Germinal center (tissue), 1 donor: ENCODE measurements around the gene HIF3A.
"Not testable (repeated sequence)": the region's sequence is repeated elsewhere in the genome, so short reads cannot be mapped to it uniquely, and the experiment has no call there.

Experiments used
- DNase-seq: peaks from one replicate; pipeline ENCODE4 v3.0.0; 2012; ENCODE audit warnings: mixed read lengths, low spot score

Gene HIF3A

DNA sequence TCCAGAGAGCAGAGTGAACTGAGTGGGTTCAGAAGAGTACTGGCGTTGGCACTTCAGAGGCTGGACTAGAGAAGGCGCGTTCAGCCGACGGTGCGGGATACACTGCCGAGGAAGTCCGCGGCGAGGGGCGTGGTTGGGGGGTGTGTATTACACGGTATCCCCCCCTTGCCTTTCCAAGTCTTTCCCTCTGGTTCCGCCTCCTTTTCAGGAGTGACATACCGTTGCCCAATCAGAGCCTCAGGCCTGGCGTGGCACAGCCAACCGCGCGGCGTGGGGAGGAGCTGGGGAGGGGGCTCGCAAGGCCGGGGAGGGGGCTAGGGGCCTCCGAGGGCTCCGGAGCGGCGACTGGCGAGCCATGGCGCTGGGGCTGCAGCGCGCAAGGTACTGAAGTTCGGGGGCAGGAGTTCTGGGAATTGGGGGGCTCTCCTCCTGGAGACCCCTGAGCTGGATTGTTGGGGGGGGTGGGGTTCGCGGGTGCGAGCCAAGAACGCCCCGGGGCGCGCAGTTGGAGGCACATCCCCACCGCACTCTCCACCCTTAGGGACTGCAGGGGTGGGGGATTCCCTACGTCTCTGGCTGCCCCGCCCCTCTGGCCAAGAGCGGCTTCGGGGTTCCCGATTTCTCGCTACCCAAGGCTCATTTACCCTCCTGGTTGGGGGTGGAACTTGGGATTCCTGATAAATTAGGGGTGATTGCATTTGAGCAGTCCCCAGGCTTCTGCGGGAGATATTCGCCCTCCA is at the start of gene HIF3A:
Gene HIF3A, plus strand, starts transcription at position 321 of the 740 bp plus-strand sequence. Its CDS starts 35 bp downstream, at position 356.
- no peak for DNase-seq

- DNase-seq = no peak
Observed at GRCh38 chr19:46250076-46250735, 46.6 kb upstream of the HIF3A start.

DNA sequence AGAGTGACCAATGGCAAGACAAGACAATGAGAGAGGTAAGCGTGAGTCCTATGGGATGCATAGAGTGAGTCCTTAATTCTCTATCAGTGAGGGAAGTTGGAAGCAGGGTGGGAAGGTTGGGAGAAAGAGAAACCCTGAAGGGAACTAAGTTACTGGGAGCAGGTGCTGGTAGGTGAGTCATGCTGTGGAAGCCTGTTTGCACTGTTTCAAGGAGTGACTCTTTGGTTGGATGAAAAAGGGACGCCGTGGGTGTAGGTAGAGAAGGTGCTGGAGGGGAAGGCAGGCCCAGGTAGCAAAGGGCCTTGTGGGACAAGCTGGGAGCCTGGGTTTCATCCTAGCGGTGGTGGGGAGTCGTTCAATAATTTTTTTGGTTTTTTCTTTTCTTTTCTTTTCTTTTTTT is 45.4 kb upstream of the HIF3A start:
- no peak for DNase-seq

DNA sequence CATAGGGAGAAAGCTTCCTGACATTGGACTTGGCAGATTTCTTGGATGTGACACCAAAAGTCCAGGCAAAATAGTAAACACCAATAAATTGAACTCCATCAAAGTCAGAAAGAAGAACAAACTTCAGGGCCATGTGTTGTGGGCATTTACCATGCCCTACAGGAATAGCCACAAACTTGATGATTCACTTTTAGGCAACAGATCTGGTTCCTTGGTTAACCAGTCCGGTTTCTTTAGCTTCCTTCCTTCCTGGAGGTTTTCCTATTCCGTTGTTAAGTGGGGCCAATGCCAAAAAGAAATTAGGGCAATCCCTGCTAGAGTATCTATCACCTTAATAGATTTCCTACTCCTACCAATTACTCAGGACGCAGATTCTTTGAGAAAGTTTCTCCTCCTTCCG is 42.1 kb upstream of the HIF3A start:
- no peak for DNase-seq

GRCh38 chr19:46256855-46257254 is 40.0 kb upstream of the HIF3A start:
- DNase-seq = no peak

- not testable (repeated sequence) for DNase-seq
Observed at GRCh38 chr19:46261501-46261900, 35.3 kb upstream of the HIF3A start.

- DNase-seq = not testable (repeated sequence)
Observed at GRCh38 chr19:46262684-46263296, 34.1 kb upstream of the HIF3A start.

GRCh38 chr19:46264801-46265200 is 32.0 kb upstream of the HIF3A start:
- DNase-seq = not testable (repeated sequence)

- DNase-seq = peak; percentile 66
Observed at GRCh38 chr19:46265217-46265828, 31.5 kb upstream of the HIF3A start.

DNA sequence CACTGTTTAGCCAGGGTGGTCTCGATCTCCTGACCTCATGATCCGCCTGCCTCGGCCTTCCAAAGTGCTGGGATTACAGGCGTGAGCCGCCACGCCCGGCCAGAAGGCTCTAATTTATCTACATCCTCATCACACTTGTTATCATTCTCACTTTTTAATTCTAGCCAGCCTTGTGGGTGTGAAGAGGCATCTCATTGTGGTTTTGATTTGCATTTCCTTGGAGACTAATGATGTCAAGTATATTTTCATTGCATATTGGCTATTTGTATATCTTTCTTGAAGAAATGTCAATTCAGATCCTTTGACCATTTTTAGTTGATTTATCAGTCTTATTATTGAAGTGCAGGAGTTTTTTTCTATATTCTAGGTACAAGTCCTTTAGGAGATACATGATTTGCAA is 27.7 kb upstream of the HIF3A start:
- DNase-seq = no peak

GRCh38 chr19:46270521-46271256 is 26.2 kb upstream of the HIF3A start:
- DNase-seq = no peak

- DNase-seq = no peak
Observed at GRCh38 chr19:46271481-46272197, 25.2 kb upstream of the HIF3A start.

DNA sequence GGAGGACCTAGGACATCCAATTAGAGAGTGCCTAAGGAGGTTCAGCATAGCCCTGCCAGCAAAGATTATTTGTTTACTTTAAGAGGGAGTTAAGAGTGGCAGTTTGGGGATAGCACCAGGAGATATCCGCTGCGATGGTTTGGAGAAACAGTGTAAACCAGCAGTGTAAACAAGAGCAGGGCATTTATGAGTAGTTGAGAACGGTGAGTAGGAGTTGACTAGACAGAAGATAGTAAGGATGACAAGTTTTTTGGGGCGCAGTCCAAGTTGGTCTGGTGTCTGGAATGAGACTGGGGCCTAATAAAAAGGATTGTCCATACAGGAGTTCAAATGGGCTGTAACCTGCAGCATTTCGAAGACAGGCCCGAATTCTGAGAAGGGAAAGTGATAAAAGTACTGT is 22.9 kb upstream of the HIF3A start:
- not testable (repeated sequence) for DNase-seq

DNA sequence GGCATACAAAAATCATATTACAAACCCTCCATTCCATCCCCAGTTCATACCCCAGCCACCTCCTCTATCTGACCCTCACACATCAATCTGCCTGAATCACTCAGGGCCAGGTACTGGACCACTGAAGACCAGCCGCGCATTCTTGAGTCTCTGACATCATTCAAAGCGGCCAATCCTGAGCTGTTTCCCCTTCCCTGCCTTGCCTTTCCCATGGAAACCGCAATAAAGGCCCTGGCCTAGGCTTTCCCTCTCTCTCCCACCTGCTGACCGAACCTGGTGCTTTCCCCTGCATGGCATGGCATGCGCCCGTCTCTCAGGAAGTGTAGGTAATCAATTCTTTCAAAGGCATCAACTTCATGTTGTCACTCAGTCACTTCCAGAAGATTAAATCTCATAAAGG is 17.7 kb upstream of the HIF3A start:
- no peak for DNase-seq

GRCh38 chr19:46283771-46284170 is 13.1 kb upstream of the HIF3A start:
- no peak for DNase-seq

- DNase-seq = no peak
Observed at GRCh38 chr19:46284635-46285034, 12.2 kb upstream of the HIF3A start.

GRCh38 chr19:46287585-46287984 is 9.3 kb upstream of the HIF3A start:
- no peak for DNase-seq

DNA sequence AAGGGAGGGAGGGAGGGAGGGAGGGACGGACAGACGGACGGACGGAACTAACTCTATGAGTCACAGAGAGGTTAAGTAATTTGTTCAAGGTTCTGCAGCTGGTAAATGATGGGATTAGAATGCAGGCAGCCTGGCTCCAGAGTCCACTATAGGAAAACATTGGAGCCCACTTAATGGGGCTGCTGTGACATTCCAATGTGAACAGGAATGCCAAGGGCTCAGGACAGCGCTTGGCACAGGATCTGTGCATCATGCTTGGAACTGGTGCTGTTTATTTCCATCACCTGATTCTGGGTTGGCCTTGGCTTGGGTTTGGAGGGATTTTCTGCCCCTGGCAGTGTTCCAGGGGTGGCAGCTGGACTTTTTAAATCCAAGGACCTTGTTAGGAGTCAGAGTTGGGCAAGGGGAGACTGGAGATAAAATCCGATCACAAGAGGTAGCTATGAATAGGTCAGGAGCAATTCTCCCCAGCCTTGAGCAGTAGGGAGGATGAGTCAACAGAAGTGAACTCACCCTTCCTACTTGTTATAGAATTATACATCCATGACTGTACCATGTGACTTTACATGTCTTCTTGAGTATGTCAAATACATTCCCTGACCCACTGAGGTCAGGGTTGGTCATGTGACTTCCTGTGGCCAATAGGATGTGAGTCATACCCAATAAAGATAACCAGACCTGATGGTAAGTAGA is 7.8 kb upstream of the HIF3A start:
- no peak for DNase-seq

GRCh38 chr19:46289724-46290619 is 6.9 kb upstream of the HIF3A start:
- DNase-seq = no peak

DNA sequence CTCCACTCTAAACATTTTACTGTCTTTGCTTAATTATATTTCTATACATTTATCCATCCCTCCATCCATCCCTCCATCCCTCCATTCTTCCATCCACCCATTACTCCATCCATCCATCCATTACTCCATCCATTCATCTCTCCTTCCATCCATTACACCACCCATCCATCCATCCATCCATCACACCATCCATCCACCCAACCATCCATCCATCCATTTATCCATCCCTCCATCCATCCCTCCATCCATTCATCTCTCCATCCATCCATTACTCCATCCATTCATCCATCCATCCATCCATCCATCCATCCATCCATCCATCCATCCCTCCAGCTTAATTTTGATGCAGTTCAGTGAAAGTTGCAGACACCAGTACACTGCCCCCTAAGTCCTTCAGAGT is 5.0 kb upstream of the HIF3A start:
- no peak for DNase-seq
